ENCODE measurements around the gene MFSD12. TPM values are rescaled to one million over a fixed set of nuclear protein-coding genes. Genes with fewer than 3 reads are reported as not detected.

The MFSD12 gene
- total and polyA plus RNA-seq, 2 donors (not counting 3 experiments of a cell fraction or from before 2014, with no cell fraction given), result 51.7 to 78.9 TPM

DNA sequence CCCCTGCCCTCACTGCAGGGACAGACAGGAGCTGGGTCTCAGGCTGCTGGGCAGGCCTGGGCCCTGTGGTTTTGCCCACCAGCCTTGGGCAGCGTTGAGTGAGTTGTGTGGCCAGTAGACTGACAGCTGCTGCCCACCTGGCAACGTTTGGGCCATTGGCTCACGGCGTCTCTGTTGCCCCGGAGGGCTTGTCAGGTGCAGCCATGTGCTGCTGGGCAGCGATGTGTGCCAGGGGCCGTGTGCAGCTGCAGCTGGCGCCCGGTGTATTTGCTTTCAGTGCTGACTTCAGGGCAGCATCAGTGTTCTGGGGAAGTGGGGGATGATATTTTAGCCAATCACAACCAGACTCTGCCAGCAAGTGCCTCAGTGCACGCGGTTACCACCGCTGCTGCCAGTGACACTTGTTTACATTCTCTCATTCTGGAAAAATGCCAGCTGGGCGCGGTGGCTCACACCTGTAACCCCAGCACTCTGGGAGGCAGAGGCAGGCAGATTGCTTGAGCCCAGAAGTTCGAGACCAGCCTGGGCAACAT lies 40.6 kb downstream of the MFSD12 start:
- Histone ChIP-seq H3K4me1 (ENCODE audit: control insufficient read depth, extremely low read depth, insufficient read depth, low read length) (no peaks in the 10 kb centered on the region), H3K27ac (ENCODE audit: insufficient read depth, low read depth, low read length) (no peak overlapping the region), H3K9me3 (replicated peaks; ENCODE audit: control insufficient read depth, insufficient read depth, low read length) (no peaks in the 10 kb centered on the region), H3K36me3 (ENCODE audit: control insufficient read depth in 2 of 2, extremely low read depth in 1 of 2, insufficient read depth in 2 of 2, low read length in 2 of 2) (peaks cover 0 to 17% of the 10 kb centered on the region in 2 experiments), H3K4me2 (ENCODE audit: insufficient read depth, low read length) (no peak overlapping the region), H3K9me1 (replicated peaks; ENCODE audit: control insufficient read depth, extremely low read depth, insufficient read depth, low read length) (no peaks in the 10 kb centered on the region), H3K4me3 (replicated peaks in 1 of 3; ENCODE audit: insufficient read depth in 1 of 3, low read depth in 1 of 3, low read length in 3 of 3) (no peak overlapping the region), H3K27me3 (ENCODE audit: control insufficient read depth in 2 of 2, insufficient read depth in 2 of 2, low read length in 2 of 2) (no peaks in the 10 kb centered on the region), H3K79me2 (ENCODE audit: control insufficient read depth, insufficient read depth, low read length) (peaks cover 88% of the 10 kb centered on the region), H3K9ac (replicated peaks; ENCODE audit: extremely low read depth, insufficient read depth, low read length) (no peak overlapping the region), H4K20me1 (replicated peaks; ENCODE audit: control insufficient read depth, extremely low read depth, insufficient read depth, low read length) (no peaks in the 10 kb centered on the region), H2AFZ (ENCODE audit: low read depth, low read length) (no peak overlapping the region)
- intact Hi-C loops (cut with micrococcal nuclease), result no loop called here
- TF ChIP-seq, protein P1, sequence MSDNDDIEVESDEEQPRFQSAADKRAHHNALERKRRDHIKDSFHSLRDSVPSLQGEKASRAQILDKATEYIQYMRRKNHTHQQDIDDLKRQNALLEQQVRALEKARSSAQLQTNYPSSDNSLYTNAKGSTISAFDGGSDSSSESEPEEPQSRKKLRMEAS (IDR thresholded peaks at IDR 0.05; ENCODE audit: insufficient read depth, insufficient read length), result no peak
- no peak for TF ChIP-seq POLR2AphosphoS5 (IDR thresholded peaks at IDR 0.05; ENCODE audit: insufficient read depth, low read depth, low read length)
- TF ChIP-seq, protein P2, sequence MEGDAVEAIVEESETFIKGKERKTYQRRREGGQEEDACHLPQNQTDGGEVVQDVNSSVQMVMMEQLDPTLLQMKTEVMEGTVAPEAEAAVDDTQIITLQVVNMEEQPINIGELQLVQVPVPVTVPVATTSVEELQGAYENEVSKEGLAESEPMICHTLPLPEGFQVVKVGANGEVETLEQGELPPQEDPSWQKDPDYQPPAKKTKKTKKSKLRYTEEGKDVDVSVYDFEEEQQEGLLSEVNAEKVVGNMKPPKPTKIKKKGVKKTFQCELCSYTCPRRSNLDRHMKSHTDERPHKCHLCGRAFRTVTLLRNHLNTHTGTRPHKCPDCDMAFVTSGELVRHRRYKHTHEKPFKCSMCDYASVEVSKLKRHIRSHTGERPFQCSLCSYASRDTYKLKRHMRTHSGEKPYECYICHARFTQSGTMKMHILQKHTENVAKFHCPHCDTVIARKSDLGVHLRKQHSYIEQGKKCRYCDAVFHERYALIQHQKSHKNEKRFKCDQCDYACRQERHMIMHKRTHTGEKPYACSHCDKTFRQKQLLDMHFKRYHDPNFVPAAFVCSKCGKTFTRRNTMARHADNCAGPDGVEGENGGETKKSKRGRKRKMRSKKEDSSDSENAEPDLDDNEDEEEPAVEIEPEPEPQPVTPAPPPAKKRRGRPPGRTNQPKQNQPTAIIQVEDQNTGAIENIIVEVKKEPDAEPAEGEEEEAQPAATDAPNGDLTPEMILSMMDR (IDR thresholded peaks at IDR 0.05; ENCODE audit: extremely low read depth in 1 of 2, insufficient read depth in 1 of 2, low read depth in 1 of 2, low read length in 2 of 2), result no peak
- no peak for TF ChIP-seq MYC (IDR thresholded peaks at IDR 0.05; ENCODE audit: low read depth, low read length)
- TF ChIP-seq GATA2 (IDR thresholded peaks at IDR 0.05; ENCODE audit: insufficient read depth, insufficient read length, low read depth, low read length), result no peak
- no peak for TF ChIP-seq POLR2A (IDR thresholded peaks at IDR 0.05; ENCODE audit: low read depth, low read length)
- no peak for TF ChIP-seq FOS (IDR thresholded peaks at IDR 0.05; ENCODE audit: borderline replicate concordance, insufficient read depth, low read length)
- TF ChIP-seq EZH2 (IDR thresholded peaks at IDR 0.05; ENCODE audit: borderline replicate concordance, low read depth, low read length, severe bottlenecking), result no peak
- BruUV-seq (replicated peaks), result no TSS peak
- FAIRE-seq (no peak), DNase-seq (ENCODE audit: low read depth, low spot score) (no peak)
- ChIA-PET POLR2A (no interaction called here), CTCF (interaction anchor here (1.2 kb wide), 1 partner anchor 212 kb away, joined by 4 read pairs; no protein-coding TSS in a partner anchor)
- dilution Hi-C loops (cut with MboI; ENCODE audit: extremely low pct_ligation_motif_present, low sequenced_read_pairs), result no loop called here

All from endothelial cell of umbilical vein (primary cell).